Activated CD8-positive, alpha-beta memory T cell treated with anti-CD3 and anti-CD28 coated beads, Interleukin-2, amount 50 U/mL, for 4 hours (primary cell): ENCODE results near the gene VILL.
A peak's percentile ranks its signal among the peaks of the same experiment; 100 is the strongest.

ENCODE experiments used
- DNase-seq: peaks from one replicate; pipeline ENCODE4 v3.0.0-alpha.2; 2020

VILL gene

DNA sequence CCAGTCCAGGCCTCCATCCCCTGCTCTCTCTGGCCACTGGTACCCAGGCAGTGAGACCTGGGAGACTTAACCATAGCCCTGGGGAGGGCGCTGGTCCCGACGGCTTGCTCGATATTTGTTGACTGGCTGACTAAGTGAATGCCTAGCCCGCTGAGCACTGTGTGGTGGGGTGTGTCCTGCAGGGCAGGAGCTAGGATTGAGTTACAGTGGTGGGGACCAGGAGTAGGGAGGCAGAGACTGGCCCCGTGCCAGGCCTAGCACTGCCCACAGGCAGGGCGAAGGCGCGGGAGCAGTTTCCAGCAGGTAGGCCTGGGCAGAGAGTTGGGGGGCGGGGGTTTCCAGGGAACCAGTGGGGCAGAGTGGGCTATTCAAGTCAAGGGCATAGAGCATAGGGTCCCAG is at the start of gene VILL:
VILL (plus strand) TSS at position 260 of the 400 bp plus-strand sequence. CDS start 2,887 bp downstream, outside the sequence.
- DNase-seq, result peak; percentile 11

DNA sequence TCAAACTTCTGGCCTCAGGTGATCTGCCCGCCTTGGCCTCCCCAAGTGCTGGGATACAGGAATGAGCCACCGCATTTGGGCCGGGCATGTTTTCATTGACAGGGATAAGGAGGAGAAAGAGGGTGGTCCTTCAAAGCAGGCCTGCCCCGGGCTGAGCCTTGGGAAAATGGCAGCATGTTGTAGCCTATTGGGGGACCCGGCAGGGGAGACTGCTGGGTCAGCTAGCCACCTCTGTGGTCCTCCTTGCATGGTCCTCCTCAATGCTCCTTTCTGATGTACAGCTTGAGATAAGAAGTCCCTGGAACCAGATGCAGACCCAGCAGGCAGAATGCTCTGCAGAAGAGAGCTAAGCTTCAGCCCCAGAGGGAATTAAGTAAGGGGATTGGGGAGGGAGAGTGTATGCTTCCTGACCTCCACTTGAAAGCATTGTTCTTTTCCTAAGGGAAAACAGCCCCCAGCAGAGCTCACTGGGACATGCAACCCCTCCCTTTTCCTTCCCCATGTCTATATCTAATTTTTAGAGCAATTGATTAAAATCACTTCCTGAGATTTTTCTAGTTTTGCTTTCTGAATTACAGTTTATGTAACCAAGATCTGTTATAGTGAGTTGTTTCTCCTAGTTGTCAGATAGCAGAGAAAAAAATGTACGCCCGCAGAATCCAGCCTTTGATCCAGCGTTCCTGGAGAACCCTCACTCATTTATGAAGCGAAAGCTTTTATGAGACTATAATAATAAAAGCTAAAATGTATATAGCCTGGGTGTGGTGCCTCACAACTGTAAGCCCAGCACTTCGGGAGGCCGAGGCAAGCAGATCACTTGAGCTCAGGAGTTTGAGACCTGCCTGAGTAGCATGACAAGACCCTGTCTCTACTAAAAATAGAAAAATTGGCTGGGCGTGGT is 48.7 kb upstream of the VILL start:
- no peak for DNase-seq

DNA sequence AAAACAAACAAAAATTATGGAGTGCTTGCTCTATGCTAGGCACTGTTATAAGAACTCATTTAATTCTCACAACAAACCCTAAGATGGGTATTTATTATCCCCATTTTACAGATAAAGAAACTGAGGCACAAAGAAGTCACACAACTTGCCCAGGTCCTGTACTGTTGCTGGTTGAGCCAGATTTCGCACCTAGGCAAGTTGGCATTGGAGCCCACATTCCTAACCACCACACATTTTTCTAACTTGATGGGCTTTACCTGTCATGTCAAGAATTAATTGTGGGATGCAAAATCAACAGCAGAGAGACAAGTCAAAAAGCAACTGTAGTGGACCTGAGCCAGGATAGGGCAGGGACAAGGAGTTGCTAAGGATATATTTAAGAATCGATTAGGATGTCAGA is 47.9 kb upstream of the VILL start:
- no peak for DNase-seq

DNA sequence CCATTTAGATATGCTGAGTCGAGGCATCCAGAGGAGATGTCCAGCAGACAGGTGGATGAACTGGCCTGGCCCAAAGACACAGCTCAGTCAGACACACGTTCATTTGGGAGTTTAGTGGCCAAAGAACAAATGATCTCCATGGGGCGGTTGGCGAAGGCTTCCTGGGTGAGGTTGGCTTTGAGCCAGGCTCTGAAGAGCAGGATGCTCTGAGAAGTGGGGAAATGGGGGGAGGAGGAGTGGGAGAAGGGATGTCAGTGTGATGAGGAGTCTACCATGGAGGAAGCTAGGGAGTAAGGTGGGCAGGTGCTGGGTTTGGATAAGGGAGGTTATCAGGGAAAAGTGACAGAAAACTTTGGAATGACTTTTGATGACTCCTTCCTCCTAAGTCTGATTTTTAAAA is 47.5 kb upstream of the VILL start:
- no peak for DNase-seq

DNA sequence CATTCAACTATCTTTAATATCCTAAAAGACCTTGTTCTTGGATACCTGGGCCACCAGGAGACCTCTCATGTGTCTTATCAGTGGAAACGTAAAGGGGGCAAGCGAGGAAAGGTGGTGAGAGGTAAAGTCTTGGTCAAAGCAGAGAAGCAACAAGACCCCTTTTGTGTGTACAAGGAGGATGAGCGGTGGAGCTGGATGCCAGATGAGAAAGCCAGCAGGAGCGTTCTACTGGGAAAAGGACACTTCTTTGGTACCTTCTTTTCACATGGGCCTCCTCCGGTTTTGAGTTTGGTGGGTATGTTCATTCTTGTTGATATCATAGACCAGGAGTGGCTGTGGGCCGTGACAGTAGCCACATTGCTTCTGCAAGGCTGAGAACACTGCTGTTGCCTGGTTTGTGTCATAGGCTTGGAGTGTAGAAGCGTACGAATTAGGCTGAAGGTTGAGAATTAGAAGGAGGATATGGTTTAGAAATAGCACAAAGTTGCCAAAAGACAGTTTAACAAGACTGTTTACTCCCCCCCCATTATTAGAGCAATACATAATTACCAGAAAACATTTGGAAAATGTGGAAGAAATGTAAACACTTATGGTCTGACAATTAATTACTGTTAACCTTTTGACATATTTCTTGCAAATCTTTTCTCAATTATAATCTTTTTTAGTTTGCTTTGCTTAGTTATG is 46.8 kb upstream of the VILL start:
- no peak for DNase-seq

DNA sequence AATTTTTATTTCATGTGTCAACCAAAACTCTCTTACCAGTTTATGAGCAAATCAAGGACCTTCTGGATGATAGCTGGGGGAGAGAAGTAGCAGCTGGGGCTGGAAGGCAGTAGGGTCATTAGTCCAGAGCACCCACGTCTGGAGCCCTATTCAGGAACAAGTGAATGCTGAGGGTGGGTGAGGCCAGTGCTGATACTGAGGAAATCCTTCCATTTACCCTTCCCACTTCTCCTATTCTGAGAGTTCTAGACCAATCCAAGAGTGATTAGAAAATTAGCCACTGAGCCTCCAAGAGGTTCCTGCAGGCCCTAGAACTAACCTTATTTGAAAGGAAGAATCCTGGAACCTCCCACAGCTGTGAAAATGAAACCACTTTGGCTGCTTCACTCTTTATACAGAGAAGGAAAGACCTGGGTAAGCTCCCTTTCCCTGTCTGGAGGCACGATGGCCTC is 46.2 kb upstream of the VILL start:
- no peak for DNase-seq

DNA sequence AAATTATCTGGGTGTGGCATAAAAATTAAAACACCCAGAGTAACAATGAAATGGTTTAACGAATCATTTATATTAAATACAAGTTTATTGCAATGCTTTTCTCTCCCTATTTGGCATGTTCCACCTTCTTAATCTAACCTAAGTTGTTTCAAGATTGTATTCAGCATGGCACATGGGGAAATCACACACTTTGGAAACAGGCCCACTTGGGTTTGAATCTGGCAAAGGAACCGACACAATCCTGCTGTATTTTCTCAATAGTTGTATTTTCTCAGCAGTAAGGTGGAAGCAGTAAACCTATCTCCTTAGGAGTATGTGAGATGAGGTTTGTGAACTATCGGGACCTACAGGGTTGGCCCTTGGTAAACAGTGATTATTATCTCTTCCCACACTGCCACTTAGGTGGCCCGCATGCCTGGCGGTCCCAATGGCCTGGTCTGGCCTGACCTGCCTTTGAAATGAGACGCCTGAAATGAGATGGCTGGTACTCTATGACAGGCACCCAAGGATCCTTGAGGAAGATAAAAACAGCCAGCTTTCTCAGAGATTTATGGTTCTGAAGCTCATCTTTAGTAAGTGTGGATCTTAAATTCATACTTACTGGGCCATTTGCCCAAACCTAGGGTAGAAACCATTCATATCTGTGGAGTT is 45.3 kb upstream of the VILL start:
- DNase-seq, result no peak

DNA sequence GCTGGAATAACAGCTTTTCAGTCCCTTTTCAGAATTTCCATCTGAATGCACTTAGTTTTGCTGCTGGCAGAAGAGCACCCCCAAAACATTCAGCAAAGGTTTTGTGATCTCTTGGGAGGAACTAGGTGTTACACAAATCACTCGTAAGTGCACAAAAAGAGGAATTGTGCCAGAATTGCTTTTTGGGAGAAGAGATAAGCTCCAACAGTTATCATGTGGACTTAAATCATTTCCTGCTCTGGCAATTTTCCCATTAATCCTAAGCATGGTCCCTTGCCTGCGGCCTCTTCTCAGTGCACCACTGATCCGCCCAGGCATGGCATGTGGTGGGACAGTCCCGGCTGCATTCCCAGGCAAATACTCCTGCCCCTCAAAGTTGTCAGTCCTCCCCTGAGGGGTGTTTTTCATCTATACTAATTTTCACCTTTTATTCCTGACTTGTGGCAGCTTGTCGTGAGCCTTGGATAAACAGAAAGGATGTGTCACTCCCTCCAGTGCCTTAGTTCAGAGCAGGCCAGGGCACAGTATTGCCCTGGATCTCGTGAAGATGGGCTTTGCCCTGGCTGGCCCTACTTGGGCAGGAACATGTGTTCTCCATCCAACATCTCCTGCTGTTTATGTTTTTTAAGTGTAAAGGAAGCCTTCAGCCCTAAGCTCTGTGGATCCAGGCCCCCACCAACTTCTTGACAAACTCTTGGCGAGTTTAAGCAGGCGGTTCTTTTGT is 44.6 kb upstream of the VILL start:
- no peak for DNase-seq

DNA sequence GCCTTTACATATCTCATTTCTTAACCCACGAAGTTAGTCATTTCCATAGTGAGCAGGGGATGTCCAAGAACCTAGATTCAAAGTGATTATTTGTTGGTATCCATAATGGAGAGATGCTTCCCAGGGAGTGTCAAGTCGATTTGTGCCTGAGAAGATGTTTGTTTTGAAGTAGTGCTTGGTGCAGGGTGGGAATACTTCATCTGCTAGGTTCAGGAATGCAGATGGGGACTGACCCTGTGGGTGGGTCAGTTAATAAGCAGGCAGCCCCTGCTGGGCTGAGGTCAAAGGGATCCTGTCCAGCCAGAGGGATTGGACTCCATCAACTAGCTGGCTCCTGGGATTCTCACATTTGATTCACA is 44.1 kb upstream of the VILL start:
- DNase-seq, result no peak

DNA sequence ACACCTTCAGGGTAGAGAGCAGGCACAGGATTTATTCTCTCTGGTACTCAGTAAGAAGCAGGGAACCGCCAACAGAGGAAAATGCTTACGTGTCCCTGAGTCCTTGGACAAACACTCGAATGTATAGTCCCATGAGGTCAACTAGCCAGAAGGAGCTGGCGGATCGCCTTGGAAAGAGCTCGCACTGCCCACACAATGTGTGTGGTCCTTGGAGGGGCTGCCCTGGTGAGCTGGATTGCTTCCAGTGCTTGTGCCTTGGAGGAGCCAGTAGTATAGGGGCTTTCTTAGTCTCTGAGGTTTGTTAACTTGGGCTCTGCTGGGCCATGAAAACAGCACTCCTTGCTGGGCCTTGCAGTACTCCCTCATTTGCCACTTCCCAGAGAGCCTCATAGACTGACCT is 40.7 kb upstream of the VILL start:
- DNase-seq, result no peak

DNA sequence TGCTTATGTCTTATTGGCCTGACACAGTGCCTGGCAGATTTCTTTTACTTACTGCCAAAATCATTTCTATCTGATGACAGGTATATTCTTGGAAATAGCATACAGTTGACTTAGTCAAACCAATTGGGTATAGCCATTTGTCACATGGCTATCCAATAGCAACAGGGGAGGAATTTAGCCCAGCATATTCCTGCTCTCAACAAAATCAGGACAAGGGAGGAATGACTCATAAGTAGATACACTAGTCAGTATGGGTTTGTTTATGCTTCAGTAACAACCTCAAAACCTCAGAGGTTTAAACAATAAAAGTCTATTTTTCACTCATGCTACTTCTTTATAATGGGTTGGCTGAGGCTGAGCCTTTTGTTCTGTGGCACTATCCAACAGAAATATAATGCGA is 38.0 kb upstream of the VILL start:
- no peak for DNase-seq

DNA sequence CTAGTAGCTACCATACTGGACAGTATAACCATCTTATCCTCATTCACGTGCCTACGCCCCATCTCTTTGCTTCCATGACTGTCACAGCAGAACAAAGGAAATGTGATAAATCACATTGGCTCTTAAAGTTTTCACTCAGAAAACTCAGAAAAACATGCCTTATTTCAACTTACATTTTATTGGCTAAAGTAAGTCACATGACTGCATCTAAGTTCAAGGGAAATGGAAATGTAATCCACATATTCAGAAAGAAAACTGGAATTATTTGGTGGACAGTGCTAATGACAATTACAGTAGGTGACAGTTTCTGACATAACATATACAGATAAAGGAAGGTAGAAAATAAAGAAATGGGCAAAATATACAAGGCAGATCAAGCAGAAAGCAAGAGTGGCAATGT is 37.4 kb upstream of the VILL start:
- no peak for DNase-seq

DNA sequence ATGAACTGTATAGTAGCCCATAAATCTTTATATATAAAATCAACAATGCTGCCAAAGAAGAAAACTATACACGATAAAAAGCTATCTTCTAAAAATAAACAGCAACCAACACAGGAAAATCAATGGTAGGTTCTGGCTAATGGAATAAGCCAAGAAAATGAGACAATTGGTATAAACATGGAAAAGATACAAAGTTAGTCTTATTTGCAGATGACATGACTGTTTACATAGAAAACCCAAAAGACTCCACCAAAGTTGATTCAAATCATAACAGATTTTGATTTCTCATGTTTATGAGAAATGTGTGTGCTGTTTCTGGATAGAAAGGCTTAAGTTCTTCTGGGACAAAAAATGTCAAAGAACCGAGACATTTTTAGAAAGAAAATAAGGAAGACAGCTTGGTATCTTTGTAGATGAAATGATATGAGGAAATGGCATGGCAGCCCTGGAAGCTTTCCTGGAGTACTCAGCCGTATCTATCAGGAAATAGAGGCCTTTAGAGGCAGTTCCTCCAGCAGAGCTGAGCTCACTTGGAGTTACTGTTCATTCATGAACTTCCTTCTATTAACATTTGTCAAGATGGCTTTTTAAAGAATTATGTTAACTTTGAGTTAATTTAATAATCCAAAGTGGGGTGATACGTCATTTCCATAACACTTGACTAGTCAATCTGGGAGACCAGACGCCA is 36.7 kb upstream of the VILL start:
- no peak for DNase-seq

DNA sequence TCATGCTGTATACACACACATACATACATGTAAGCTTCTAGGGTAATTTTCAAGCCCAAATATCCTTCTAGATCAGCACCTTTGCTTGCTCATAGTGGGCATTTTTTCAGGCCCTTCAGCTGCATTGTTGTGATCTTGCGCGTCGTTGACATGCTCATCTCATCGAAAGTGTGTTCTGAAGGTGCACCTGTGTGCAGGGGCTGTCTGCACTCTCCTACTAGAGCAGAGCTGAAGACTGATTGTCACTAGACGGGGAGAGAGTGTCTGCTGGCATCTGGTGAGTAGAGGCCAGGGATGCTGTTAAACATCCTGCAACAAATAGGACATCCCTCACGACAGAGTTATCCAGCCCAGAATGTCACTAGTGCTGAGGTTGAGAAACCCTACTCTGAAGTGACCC is 35.7 kb upstream of the VILL start:
- DNase-seq, result no peak

DNA sequence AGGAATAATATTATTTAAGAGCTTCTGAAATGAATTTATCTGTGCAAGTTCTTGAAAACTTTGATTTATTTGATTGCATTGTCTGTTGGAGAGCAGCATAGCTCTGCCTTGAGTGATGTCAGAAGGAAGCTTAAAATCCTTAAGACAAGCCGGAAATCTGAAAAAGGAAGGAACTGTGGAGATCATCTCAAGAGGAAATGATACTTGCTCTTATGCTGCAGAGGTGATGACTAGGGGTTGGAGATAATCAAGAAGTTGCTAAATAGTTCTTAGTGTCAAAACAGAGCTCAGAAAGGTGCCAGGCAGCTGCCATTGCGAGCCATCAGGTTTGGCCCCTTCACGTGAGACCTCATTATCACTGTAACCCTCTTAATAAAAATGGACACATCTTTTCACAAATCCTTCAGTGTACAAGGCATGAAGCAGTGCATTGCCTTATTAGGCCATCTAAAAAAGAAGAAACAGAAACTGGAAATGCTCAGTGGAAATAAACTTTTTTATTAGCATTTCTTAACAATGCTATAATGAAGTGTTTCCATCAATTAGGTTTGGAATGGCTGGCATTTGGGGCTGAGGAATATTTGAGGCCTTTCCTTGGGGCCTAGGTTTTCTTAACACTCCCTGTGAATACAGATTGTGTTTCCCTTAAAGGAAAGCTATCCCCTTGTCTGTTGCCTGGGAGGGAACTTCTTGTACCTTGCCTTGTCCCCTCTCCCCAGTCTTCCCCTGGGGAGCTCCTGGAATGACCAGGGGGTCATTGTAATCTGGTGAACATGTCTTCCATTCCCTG is 34.5 kb upstream of the VILL start:
- no peak for DNase-seq

DNA sequence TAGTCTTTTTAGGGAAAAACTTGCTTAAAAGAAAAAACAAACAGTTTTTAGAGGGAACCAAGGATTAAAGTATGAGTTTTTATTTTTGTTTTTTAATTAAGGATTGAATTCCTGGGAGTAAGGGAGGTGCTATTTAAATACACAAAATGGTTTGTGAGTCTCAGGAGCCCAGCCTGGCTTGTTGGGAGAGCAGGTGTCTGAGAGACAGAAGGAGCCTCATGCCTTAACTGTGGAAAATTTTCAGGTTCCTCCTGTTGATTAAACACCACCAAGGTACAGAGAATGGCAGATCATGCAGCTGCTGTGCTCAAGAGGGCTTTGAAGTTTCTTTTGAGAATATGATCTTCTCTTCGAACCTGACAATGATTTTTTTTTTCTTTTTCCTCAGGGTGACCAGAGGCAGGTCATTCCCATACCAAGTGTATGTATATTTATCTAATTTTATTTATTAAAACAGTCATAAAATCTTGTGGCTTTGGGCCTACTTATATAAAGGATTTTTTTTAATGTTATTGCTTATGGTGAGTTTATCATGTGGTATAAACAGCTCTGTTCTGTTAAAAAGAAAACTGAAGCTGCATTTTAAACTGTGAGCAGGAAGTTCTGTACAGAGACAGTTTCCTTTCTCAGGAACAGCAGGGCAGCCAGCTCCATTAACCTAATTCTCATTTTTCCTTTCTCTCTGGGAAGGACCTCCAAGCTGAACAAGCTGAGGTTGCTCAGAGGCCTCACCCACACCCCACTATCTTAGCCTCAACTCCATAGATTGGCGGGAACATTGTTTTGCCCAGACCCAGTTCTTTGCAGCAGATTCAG is 33.7 kb upstream of the VILL start:
- no peak for DNase-seq

DNA sequence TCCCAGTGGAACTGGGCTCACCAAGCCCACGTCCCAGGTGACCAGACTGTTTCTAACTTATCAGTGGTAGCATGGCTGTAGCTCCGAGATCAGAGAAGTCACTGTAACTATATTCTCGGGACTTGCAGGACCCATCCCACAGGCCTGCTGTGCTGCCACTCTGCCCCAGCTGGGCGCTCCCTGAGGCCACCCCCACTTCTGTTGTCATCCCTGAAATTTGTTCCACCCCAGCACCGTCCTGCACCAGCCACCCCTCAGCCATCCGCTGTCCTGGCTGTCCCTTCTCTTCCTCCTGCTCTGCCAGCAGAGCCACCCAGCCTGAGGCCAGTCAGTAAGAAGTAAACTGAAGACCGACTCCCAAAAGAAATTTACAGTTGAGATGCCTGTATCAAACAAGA is 33.0 kb upstream of the VILL start:
- no peak for DNase-seq

DNA sequence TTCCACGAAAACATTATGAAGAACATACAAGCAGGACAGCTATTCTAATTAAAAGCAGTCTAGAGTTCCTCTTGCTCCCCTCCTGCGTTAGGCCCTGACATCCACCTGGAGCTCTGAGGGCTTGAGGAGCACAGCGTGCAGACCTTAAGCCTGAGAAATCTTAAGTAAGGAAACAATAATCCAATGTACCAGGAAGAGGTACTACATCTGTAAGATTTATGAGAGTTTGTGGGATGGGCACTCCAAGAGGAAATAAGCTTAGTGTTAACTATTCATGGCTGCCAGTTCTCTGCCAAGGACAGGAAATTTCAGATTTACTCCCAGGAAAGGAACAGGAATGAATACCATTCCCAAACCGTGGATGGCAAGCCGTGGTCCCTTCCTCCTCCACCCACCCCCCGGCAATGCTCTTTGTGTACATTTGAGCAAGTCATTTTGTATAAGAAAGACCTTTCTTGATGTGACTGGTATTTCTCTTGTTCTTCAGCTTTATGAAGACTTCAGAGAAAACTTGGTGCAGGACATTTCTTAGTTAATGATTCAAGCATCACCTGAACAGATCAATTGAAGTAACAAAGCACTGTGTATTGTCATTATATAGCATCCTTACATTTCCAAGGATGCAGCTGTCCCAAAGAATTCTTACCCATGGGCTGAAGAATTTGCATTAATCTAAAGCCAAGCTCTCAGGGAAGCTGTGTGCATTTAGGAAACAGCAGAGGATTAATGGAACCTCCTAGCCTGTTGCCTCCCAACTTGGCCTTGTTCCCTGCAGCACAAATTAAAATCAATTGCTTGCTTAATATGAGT is 28.8 kb upstream of the VILL start:
- DNase-seq, result no peak

DNA sequence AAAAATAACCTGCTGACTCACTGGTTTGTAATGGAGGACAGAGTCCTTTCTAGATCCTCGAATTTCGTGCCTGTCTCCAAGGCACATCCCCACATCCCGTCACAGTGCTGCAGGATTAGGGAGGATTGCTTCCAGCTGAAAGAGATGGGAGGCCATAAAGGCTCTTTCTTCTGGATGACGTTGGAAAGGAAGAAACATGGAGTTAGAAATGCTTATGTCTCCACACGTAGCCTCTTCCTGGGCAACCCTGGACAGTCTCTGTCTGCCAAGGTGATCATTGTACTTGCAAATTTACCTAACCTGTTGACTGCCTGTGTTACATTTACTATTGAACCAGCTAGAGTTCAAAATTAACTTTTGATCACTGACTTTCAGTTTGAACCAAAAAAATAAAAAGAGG is 27.6 kb upstream of the VILL start:
- no peak for DNase-seq

DNA sequence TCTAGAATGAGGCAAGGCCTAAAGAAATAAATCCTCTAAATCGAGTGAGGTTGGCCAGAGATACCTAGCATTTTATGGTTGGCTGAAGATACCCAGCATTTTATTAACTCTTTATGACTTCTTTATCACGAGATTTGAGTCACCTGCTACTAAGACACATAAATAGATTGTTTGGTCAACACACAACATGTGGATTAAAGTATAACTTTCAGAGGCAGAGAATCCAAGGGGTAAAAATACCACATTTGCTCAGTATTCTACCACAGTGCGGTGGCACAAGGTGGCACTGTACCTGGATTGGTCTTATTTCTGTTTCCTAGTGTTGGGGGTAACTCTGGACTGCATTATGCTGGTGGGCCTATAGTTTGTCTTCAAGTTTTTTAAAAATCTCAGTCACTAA is 27.0 kb upstream of the VILL start:
- no peak for DNase-seq
